ENCODE measurements around the gene LARP1.
"Not testable (repeated sequence)": the region's sequence is repeated elsewhere in the genome, so short reads cannot be mapped to it uniquely, and the experiment has no call there.

LARP1 gene

GRCh38 chr5:154723740-154724505 lies 31.3 kb upstream of the LARP1 start:
- no peak overlapping the region for H3K4me3 ChIP-seq (ENCODE audit: low read length)

GRCh38 chr5:154727361-154727760 lies 27.8 kb upstream of the LARP1 start:
- TF ChIP-seq ZNF274 (IDR thresholded peaks at IDR 0.05; ENCODE audit: low read depth, low read length): no peak

More at GRCh38 chr5:154723740-154724505, 31.3 kb upstream of the LARP1 start:
- TF ChIP-seq ZNF274 (IDR thresholded peaks at IDR 0.05; ENCODE audit: low read depth, low read length): no peak

GRCh38 chr5:154728939-154729588 lies 26.1 kb upstream of the LARP1 start:
- H3K4me3 ChIP-seq (ENCODE audit: low read length): no peak overlapping the region
- TF ChIP-seq ZNF274 (IDR thresholded peaks at IDR 0.05; ENCODE audit: low read depth, low read length): no peak

More at GRCh38 chr5:154727361-154727760, 27.8 kb upstream of the LARP1 start:
- no peak overlapping the region for H3K4me3 ChIP-seq (ENCODE audit: low read length)

GRCh38 chr5:154729613-154730012 lies 25.6 kb upstream of the LARP1 start:
- no peak overlapping the region for H3K4me3 ChIP-seq (ENCODE audit: low read length)
- no peak for TF ChIP-seq ZNF274 (IDR thresholded peaks at IDR 0.05; ENCODE audit: low read depth, low read length)

GRCh38 chr5:154730761-154731160 lies 24.4 kb upstream of the LARP1 start:
- not testable (repeated sequence) for H3K4me3 ChIP-seq (ENCODE audit: low read length)

GRCh38 chr5:154732212-154732611 lies 23.0 kb upstream of the LARP1 start:
- no peak for TF ChIP-seq ZNF274 (IDR thresholded peaks at IDR 0.05; ENCODE audit: low read depth, low read length)
- H3K4me3 ChIP-seq (ENCODE audit: low read length): no peak overlapping the region

GRCh38 chr5:154734370-154735248 lies 20.6 kb upstream of the LARP1 start:
- no peak overlapping the region for H3K4me3 ChIP-seq (ENCODE audit: low read length)
- TF ChIP-seq ZNF274 (IDR thresholded peaks at IDR 0.05; ENCODE audit: low read depth, low read length): no peak

- not testable (repeated sequence) for H3K4me3 ChIP-seq (ENCODE audit: low read length)
Observed at GRCh38 chr5:154735362-154735761, 19.8 kb upstream of the LARP1 start.

- not testable (repeated sequence) for H3K4me3 ChIP-seq (ENCODE audit: low read length)
Observed at GRCh38 chr5:154736372-154736771, 18.8 kb upstream of the LARP1 start.

GRCh38 chr5:154737667-154738320 lies 17.4 kb upstream of the LARP1 start:
- no peak for TF ChIP-seq ZNF274 (IDR thresholded peaks at IDR 0.05; ENCODE audit: low read depth, low read length)
- no peak overlapping the region for H3K4me3 ChIP-seq (ENCODE audit: low read length)

- H3K4me3 ChIP-seq (ENCODE audit: low read length): no peak overlapping the region
- no peak for TF ChIP-seq ZNF274 (IDR thresholded peaks at IDR 0.05; ENCODE audit: low read depth, low read length)
Observed at GRCh38 chr5:154740483-154740882, 14.7 kb upstream of the LARP1 start.

GRCh38 chr5:154740957-154741356 lies 14.2 kb upstream of the LARP1 start:
- H3K4me3 ChIP-seq (ENCODE audit: low read length): no peak overlapping the region
- no peak for TF ChIP-seq ZNF274 (IDR thresholded peaks at IDR 0.05; ENCODE audit: low read depth, low read length)

- no peak for TF ChIP-seq ZNF274 (IDR thresholded peaks at IDR 0.05; ENCODE audit: low read depth, low read length)
Observed at GRCh38 chr5:154741415-154741814, 13.8 kb upstream of the LARP1 start.

GRCh38 chr5:154743812-154744211 lies 11.4 kb upstream of the LARP1 start:
- no peak overlapping the region for H3K4me3 ChIP-seq (ENCODE audit: low read length)
- no peak for TF ChIP-seq ZNF274 (IDR thresholded peaks at IDR 0.05; ENCODE audit: low read depth, low read length)

More at GRCh38 chr5:154741415-154741814, 13.8 kb upstream of the LARP1 start:
- H3K4me3 ChIP-seq (ENCODE audit: low read length): no peak overlapping the region

All from GM08714 (cell line).